Neural cell (in vitro differentiated cells): ENCODE data around the gene FAM171A1. TPM values are rescaled to one million over a fixed set of nuclear protein-coding genes. Genes with fewer than 3 reads are reported as not detected.

Experiments used
- H2AFZ ChIP-seq: fragments of 200-600, 300-800 bp; sonication (generic), shearing (Covaris generic); 2 replicates; pipeline ENCODE4 v1.6.0; 2014; ENCODE audit warnings: low read depth, mild to moderate bottlenecking, antibody characterized with exemption, low read length, moderate library complexity
- H3F3A ChIP-seq: fragments of 200-600 bp; shearing (Covaris generic); 2 replicates; pipeline ENCODE4 v1.6.1; 2016; ENCODE audit warnings: mild to moderate bottlenecking, moderate library complexity, mixed read lengths, antibody characterized with exemption, low read length; ENCODE audit not compliant: insufficient read depth, poor library complexity, severe bottlenecking
- H3K27ac ChIP-seq: fragments of 200-600, 300-800 bp; sonication (generic), shearing (Covaris generic); 2 replicates; pipeline ENCODE4 v1.5.1; 2014; ENCODE audit warnings: mild to moderate bottlenecking, low read length, moderate library complexity
- H3K27me3 ChIP-seq: fragments of 300-800, 200-600 bp; sonication (generic), shearing (Covaris generic); 2 replicates; pipeline ENCODE4 v1.6.0; 2014; ENCODE audit warnings: mild to moderate bottlenecking, low read depth, low read length, moderate library complexity; ENCODE audit not compliant: insufficient read depth
- H3K36me3 ChIP-seq: fragments of 300-800, 200-600 bp; sonication (generic), shearing (Covaris generic); 2 replicates; pipeline ENCODE4 v1.5.1; 2014; ENCODE audit warnings: mild to moderate bottlenecking, antibody characterized with exemption, low read length, moderate library complexity; ENCODE audit not compliant: insufficient read depth
- H3K4me2 ChIP-seq: fragments of 300-800, 200-600 bp; sonication (generic), shearing (Covaris generic); 2 replicates; pipeline ENCODE4 v1.6.0; 2014; ENCODE audit warnings: mild to moderate bottlenecking, low read length
- H3K4me3 ChIP-seq: fragments of 300-800, 200-600 bp; sonication (generic), shearing (Covaris generic); 2 replicates; pipeline ENCODE4 v1.5.1; 2014; ENCODE audit warnings: mild to moderate bottlenecking, low read length, moderate library complexity
- H3K79me2 ChIP-seq: fragments of 200-600 bp; shearing (Covaris generic); replicated peaks from 2 replicates; pipeline ENCODE4 v1.6.0; 2014; ENCODE audit warnings: mild to moderate bottlenecking, low read length, moderate library complexity; ENCODE audit not compliant: insufficient read depth
- H3K9ac ChIP-seq: fragments of 300-800, 200-600 bp; sonication (generic), shearing (Covaris generic); 2 replicates; pipeline ENCODE4 v1.6.1; 2016; ENCODE audit warnings: mild to moderate bottlenecking, low read length, mixed read lengths
- H3K9me2 ChIP-seq: fragments of 200-600 bp; shearing (Covaris generic); 2 replicates; pipeline ENCODE4 v1.6.1; 2016; ENCODE audit warnings: mild to moderate bottlenecking, low read length, mixed read lengths; ENCODE audit not compliant: insufficient read depth
- H3K9me3 ChIP-seq: fragments of 200-600, 300-800 bp; sonication (generic), shearing (Covaris generic); 2 replicates; pipeline ENCODE4 v1.6.1; 2016; ENCODE audit warnings: mild to moderate bottlenecking, mixed run types, low read length, moderate library complexity, mixed read lengths
- H4K20me1 ChIP-seq: fragments of 200-600 bp; shearing (Covaris generic); 2 replicates; pipeline ENCODE4 v1.6.1; 2016; ENCODE audit warnings: mild to moderate bottlenecking, mixed run types; ENCODE audit not compliant: insufficient read depth
- CTCF ChIP-seq: fragments of 450-650 bp; IDR thresholded peaks from 2 replicates; pipeline ENCODE4 v1.5.1; 2014; ENCODE audit warnings: antibody characterized with exemption, mild to moderate bottlenecking, moderate library complexity; ENCODE audit not compliant: poor library complexity, severe bottlenecking
- EP300 ChIP-seq: fragments of 450-650 bp; conservative IDR thresholded peaks from 2 replicates; pipeline ENCODE4 v1.6.1; 2014; ENCODE audit warnings: antibody characterized with exemption, mild to moderate bottlenecking, moderate library complexity; ENCODE audit not compliant: poor library complexity, severe bottlenecking
- EZH2 ChIP-seq: fragments of 200-600, 300-800 bp; shearing (Covaris generic), sonication (generic); IDR thresholded peaks from 2 replicates; pipeline ENCODE4 v1.6.1; 2014; ENCODE audit warnings: antibody characterized with exemption, low read length, borderline replicate concordance, mild to moderate bottlenecking; ENCODE audit not compliant: insufficient read depth, poor library complexity, severe bottlenecking
- MXI1 ChIP-seq: fragments of 450-650 bp; conservative IDR thresholded peaks from 2 replicates; pipeline ENCODE4 v1.6.1; 2014; ENCODE audit warnings: antibody characterized with exemption, mild to moderate bottlenecking; ENCODE audit not compliant: poor library complexity, severe bottlenecking
- POLR2AphosphoS5 ChIP-seq: IDR thresholded peaks from 2 replicates; pipeline ENCODE4 v1.6.1; 2012
- RAD21 ChIP-seq: fragments of 450-650 bp; conservative IDR thresholded peaks from 2 replicates; pipeline ENCODE4 v1.6.1; 2014; ENCODE audit warnings: antibody characterized with exemption, mild to moderate bottlenecking, moderate library complexity
- REST ChIP-seq: IDR thresholded peaks from 2 replicates; pipeline ENCODE4 v1.6.1; 2012; ENCODE audit warnings: borderline replicate concordance
- SMC3 ChIP-seq: fragments of 450-650 bp; conservative IDR thresholded peaks from 2 replicates; pipeline ENCODE4 v1.6.1; 2014; ENCODE audit warnings: antibody characterized with exemption, mild to moderate bottlenecking, moderate library complexity; ENCODE audit not compliant: poor library complexity
- TAF1 ChIP-seq: IDR thresholded peaks from 2 replicates; pipeline ENCODE4 v1.6.1; 2012; ENCODE audit warnings: low read depth
- polyA plus RNA-seq: library from polyadenylated mRNA; depleted of rRNA; stranded (reverse); fragments of >200 nt; gene quantifications from 2 replicates; pipeline ENCODE4 v1.2.3, GENCODE V29; 2014

The FAM171A1 gene
- polyA plus RNA-seq, 1 donor from 2014 or later, result 28.8 TPM

- Histone ChIP-seq H3K4me2 (no peak overlapping the region), H3K79me2 (no peaks in the 10 kb centered on the region), H2AFZ (no peak overlapping the region), H4K20me1 (no peaks in the 10 kb centered on the region), H3F3A (no peaks in the 10 kb centered on the region), H3K9ac (no peak overlapping the region), H3K36me3 (peaks cover 4% of the 10 kb centered on the region), H3K4me3 (no peak overlapping the region), H3K9me2 (no peaks in the 10 kb centered on the region), H3K9me3 (no peaks in the 10 kb centered on the region), H3K27me3 (no peaks in the 10 kb centered on the region), H3K27ac (no peak overlapping the region)
- TF ChIP-seq RAD21 (no peak), REST (no peak), SMC3 (no peak), POLR2AphosphoS5 (no peak)
Measured at GRCh38 chr10:15196021-15196834, 174.9 kb downstream of the FAM171A1 start.

GRCh38 chr10:15189133-15189885 lies 181.8 kb downstream of the FAM171A1 start:
- H2AFZ ChIP-seq, result no peak overlapping the region
- no peak overlapping the region for H3K9ac ChIP-seq
- no peaks in the 10 kb centered on the region for H4K20me1 ChIP-seq
- H3K9me3 ChIP-seq, result no peaks in the 10 kb centered on the region
- no peaks in the 10 kb centered on the region for H3K9me2 ChIP-seq
- TF ChIP-seq MXI1 (no peak), EP300 (no peak), SMC3 (no peak), REST (no peak), POLR2AphosphoS5 (no peak), TAF1 (no peak), EZH2 (no peak), CTCF (no peak)
- H3K79me2 ChIP-seq, result no peaks in the 10 kb centered on the region
- H3K36me3 ChIP-seq, result no peaks in the 10 kb centered on the region
- no peaks in the 10 kb centered on the region for H3K27me3 ChIP-seq
- no peaks in the 10 kb centered on the region for H3F3A ChIP-seq
- H3K4me2 ChIP-seq, result no peak overlapping the region
- H3K27ac ChIP-seq, result no peak overlapping the region
- no peak overlapping the region for H3K4me3 ChIP-seq
